ENCODE results near the gene TMEM120B. TPM values are rescaled to one million over a fixed set of nuclear protein-coding genes. Genes with fewer than 3 reads are reported as not detected.
"Not testable (repeated sequence)": the region's sequence is repeated elsewhere in the genome, so short reads cannot be mapped to it uniquely, and the experiment has no call there.

TMEM120B gene
- total RNA-seq, 1 experiment from 2014 or later: 14.2 TPM

DNA sequence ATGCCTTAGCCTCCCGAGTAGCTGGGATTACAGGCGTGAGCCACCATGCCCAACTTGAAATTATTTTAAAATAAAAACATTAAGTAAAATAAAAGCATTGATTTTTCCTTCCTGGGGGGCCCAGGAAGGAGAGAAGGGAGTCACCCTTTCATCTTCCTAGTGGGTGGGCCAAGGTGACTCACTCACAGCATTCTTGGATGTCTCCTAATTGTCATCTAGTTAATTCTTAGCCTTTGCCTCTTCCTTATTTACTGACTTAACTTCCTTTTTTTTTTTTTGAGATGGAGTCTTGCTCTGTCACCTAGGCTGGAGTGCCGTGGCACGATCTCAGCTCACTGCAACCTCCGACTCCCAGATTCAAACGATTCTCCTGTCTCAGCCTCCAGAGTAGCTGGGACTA lies 29.2 kb downstream of the TMEM120B start:
- DNase-seq (ENCODE audit: unreplicated experiment): no peak
- H3K4me1 Mint-ChIP-seq (ENCODE audit: insufficient read depth, unreplicated experiment): no peaks in the 10 kb centered on the region
- ChIA-PET POLR2A (interaction anchor here (1.2 kb wide), 1 partner anchor 14 kb away, joined by 4 read pairs; no protein-coding TSS in a partner anchor), CTCF (interaction anchor here (0.6 to 1.1 kb wide), 4 partner anchors 8 to 54 kb away, joined by 3 read pairs; no protein-coding TSS in a partner anchor)
- no peak for TF ChIP-seq CTCF (IDR thresholded peaks at IDR 0.05; ENCODE audit: unreplicated experiment)
- peaks cover 18% of the 10 kb centered on the region for H3K36me3 Mint-ChIP-seq (ENCODE audit: insufficient read depth, unreplicated experiment)
- H3K9me3 Mint-ChIP-seq (ENCODE audit: unreplicated experiment): no peaks in the 10 kb centered on the region
- H3K27ac Mint-ChIP-seq (ENCODE audit: low read depth, unreplicated experiment): no peak overlapping the region
- no TSS peak for BruUV-seq (replicated peaks)
- no peak overlapping the region for H3K4me3 Mint-ChIP-seq (ENCODE audit: unreplicated experiment)
- no peaks in the 10 kb centered on the region for H3K27me3 Mint-ChIP-seq (ENCODE audit: insufficient read depth, unreplicated experiment)
- intact Hi-C loops (cut with micrococcal nuclease): no loop called here

- POLR2A ChIA-PET; H3K4me3 Mint-ChIP-seq (ENCODE audit: unreplicated experiment); H3K27me3 Mint-ChIP-seq (ENCODE audit: insufficient read depth, unreplicated experiment); H3K9me3 Mint-ChIP-seq (ENCODE audit: unreplicated experiment); H3K27ac Mint-ChIP-seq (ENCODE audit: low read depth, unreplicated experiment); intact Hi-C loops (cut with micrococcal nuclease); DNase-seq (ENCODE audit: unreplicated experiment); BruUV-seq (replicated peaks); H3K4me1 Mint-ChIP-seq (ENCODE audit: insufficient read depth, unreplicated experiment): not testable (repeated sequence)
- CTCF ChIA-PET: interaction anchor here (0.6 to 1.8 kb wide), 4 partner anchors 25 to 266 kb away, joined by 3 to 5 read pairs (median 4); partner anchors contain the start of gene TMEM120B
- peaks cover 22% of the 10 kb centered on the region for H3K36me3 Mint-ChIP-seq (ENCODE audit: insufficient read depth, unreplicated experiment)
Observed at GRCh38 chr12:121745545-121745944, 33.0 kb downstream of the TMEM120B start.

- DNase-seq (ENCODE audit: unreplicated experiment): no peak
- H3K4me3 Mint-ChIP-seq (ENCODE audit: unreplicated experiment): no peak overlapping the region
- no peaks in the 10 kb centered on the region for H3K4me1 Mint-ChIP-seq (ENCODE audit: insufficient read depth, unreplicated experiment)
- no peaks in the 10 kb centered on the region for H3K27me3 Mint-ChIP-seq (ENCODE audit: insufficient read depth, unreplicated experiment)
- CTCF ChIA-PET: no interaction called here
- no peak for TF ChIP-seq CTCF (IDR thresholded peaks at IDR 0.05; ENCODE audit: unreplicated experiment)
- BruUV-seq (replicated peaks): no TSS peak
- H3K9me3 Mint-ChIP-seq (ENCODE audit: unreplicated experiment): no peaks in the 10 kb centered on the region
- peaks cover 18% of the 10 kb centered on the region for H3K36me3 Mint-ChIP-seq (ENCODE audit: insufficient read depth, unreplicated experiment)
- H3K27ac Mint-ChIP-seq (ENCODE audit: low read depth, unreplicated experiment): no peak overlapping the region
- intact Hi-C loops (cut with micrococcal nuclease): no loop called here
- POLR2A ChIA-PET: no interaction called here
Observed at GRCh38 chr12:121748218-121748570, 35.6 kb downstream of the TMEM120B start.

DNA sequence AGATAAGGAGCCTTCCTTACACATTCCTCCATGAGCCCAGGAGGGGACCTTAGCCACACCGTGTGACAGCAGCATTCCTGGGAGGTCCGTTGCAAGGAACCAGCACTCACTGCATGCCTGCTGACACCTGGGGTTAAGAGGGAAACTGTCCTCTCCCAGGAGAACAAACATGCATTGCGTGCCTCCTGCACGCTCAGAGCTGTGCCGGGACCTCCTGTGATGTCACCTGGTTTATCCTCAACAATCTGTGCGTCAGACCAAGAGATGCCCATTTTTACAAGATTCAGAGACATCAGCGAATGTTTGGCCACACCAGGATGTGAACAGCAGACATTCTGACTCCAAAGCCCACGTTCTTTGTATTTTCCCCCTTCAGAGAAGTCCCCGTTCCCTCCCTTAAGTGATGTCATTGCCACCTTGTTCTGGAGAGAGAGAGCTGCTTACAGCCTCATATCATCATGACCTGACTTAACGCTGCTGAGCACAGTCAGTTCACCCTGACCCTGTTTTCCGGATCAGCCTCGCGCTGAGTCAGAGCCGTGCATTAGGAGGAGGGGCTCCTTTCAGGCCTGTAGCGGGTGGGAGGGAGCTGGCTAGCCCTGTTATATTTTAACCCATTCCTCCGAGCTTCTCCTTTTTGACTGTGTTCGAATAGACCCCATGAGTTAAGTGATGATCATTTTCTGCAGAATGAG lies 36.2 kb downstream of the TMEM120B start:
- intact Hi-C loops (cut with micrococcal nuclease): no loop called here
- CTCF ChIA-PET: no interaction called here
- BruUV-seq (replicated peaks): no TSS peak

More for the DNA sequence above, 36.2 kb downstream of the TMEM120B start:
- Mint-ChIP-seq H3K36me3 (ENCODE audit: insufficient read depth, unreplicated experiment) (peaks cover 17% of the 10 kb centered on the region), H3K4me1 (ENCODE audit: insufficient read depth, unreplicated experiment) (no peaks in the 10 kb centered on the region), H3K27me3 (ENCODE audit: insufficient read depth, unreplicated experiment) (no peaks in the 10 kb centered on the region), H3K4me3 (ENCODE audit: unreplicated experiment) (no peak overlapping the region), H3K27ac (ENCODE audit: low read depth, unreplicated experiment) (no peak overlapping the region), H3K9me3 (ENCODE audit: unreplicated experiment) (no peaks in the 10 kb centered on the region)
- DNase-seq (ENCODE audit: unreplicated experiment): no peak
- TF ChIP-seq CTCF (IDR thresholded peaks at IDR 0.05; ENCODE audit: unreplicated experiment): no peak
- POLR2A ChIA-PET: no interaction called here
